HUES64 (cell line): ENCODE results near the gene GPATCH1.
"Not testable (repeated sequence)": the region's sequence is repeated elsewhere in the genome, so short reads cannot be mapped to it uniquely, and the experiment has no call there.

Experiments used
- H3K27ac ChIP-seq: 2 replicates; pipeline ENCODE4 v1.7.0; 2013; ENCODE audit warnings: low read depth, low read length, inconsistent platforms
- H3K27me3 ChIP-seq: 2 replicates; pipeline ENCODE4 v1.6.1; 2013; ENCODE audit warnings: mild to moderate bottlenecking, low read length; ENCODE audit not compliant: insufficient read depth
- H3K36me3 ChIP-seq: 2 replicates; pipeline ENCODE4 v1.6.1; 2013; ENCODE audit warnings: mild to moderate bottlenecking, low read length; ENCODE audit not compliant: insufficient read depth
- H3K4me1 ChIP-seq: 2 replicates; pipeline ENCODE4 v1.6.1; 2013; ENCODE audit warnings: mild to moderate bottlenecking, low read length, moderate library complexity; ENCODE audit not compliant: insufficient read depth
- H3K4me3 ChIP-seq: 2 replicates; pipeline ENCODE4 v1.5.1; 2013; ENCODE audit warnings: mild to moderate bottlenecking, low read length, moderate library complexity
- H3K9ac ChIP-seq: 2 replicates; pipeline ENCODE4 v1.6.1; 2013; ENCODE audit warnings: mild to moderate bottlenecking, low read depth, low read length
- H3K9me3 ChIP-seq: 2 replicates; pipeline ENCODE4 v1.6.1; 2013; ENCODE audit warnings: low read depth, low read length; ENCODE audit not compliant: insufficient read depth
- WGBS: fragments of 150-250, 120-280 bp; methylation state at CpG from one replicate; pipeline ENCODE4 v1.1.7; 2013; ENCODE audit warnings: missing lambda C conversion rate; 5-methylcytosine and 5-hydroxymethylcytosine counted together

Gene GPATCH1

GRCh38 chr19:33163481-33163880 is 82.5 kb downstream of the GPATCH1 start:
- no peak overlapping the region for H3K9ac ChIP-seq
- H3K9me3 ChIP-seq = peaks cover 3% of the 10 kb centered on the region; the same call in 1 of the 2 replicates
- H3K27me3 ChIP-seq = no peaks in the 10 kb centered on the region
- H3K4me3 ChIP-seq = no peak overlapping the region
- no peaks in the 10 kb centered on the region for H3K36me3 ChIP-seq
- no peaks in the 10 kb centered on the region for H3K4me1 ChIP-seq
- 92% methylated on average over 6 of the region's 6 CpGs for WGBS
- no peak overlapping the region for H3K27ac ChIP-seq

GRCh38 chr19:33166037-33166436 is 85.1 kb downstream of the GPATCH1 start:
- WGBS = 74% methylated on average over 6 of the region's 6 CpGs
- not testable (repeated sequence) for H3K9ac ChIP-seq, H3K4me1 ChIP-seq, H3K36me3 ChIP-seq, H3K27me3 ChIP-seq, H3K9me3 ChIP-seq, H3K4me3 ChIP-seq, H3K27ac ChIP-seq

GRCh38 chr19:33167438-33167837 is 86.5 kb downstream of the GPATCH1 start:
- Histone ChIP-seq H3K4me1 (no peaks in the 10 kb centered on the region), H3K27me3 (no peaks in the 10 kb centered on the region), H3K9ac (no peak overlapping the region), H3K27ac (no peak overlapping the region), H3K4me3 (no peak overlapping the region), H3K9me3 (peaks cover 3% of the 10 kb centered on the region; the same call in 1 of the 2 replicates), H3K36me3 (no peaks in the 10 kb centered on the region)
- 100% methylated on average over 1 of the region's 1 CpG for WGBS

- H3K4me1 ChIP-seq = no peaks in the 10 kb centered on the region; the same call in 1 of the 2 replicates
- no peak overlapping the region for H3K4me3 ChIP-seq
- no peaks in the 10 kb centered on the region for H3K36me3 ChIP-seq
- 80% methylated on average over 1 of the region's 1 CpG for WGBS
- no peak overlapping the region for H3K9ac ChIP-seq
- H3K27me3 ChIP-seq = no peaks in the 10 kb centered on the region
- H3K27ac ChIP-seq = no peak overlapping the region
- H3K9me3 ChIP-seq = peaks cover 3% of the 10 kb centered on the region; the same call in 1 of the 2 replicates
Observed at GRCh38 chr19:33168528-33168927, 87.5 kb downstream of the GPATCH1 start.

- Histone ChIP-seq H3K4me3 (no peak overlapping the region), H3K36me3 (no peaks in the 10 kb centered on the region), H3K27me3 (no peaks in the 10 kb centered on the region), H3K9ac (no peak overlapping the region), H3K4me1 (no peaks in the 10 kb centered on the region; the same call in 1 of the 2 replicates), H3K27ac (no peak overlapping the region), H3K9me3 (peaks cover 3% of the 10 kb centered on the region; the same call in 1 of the 2 replicates)
- 95% methylated on average over 1 of the region's 1 CpG for WGBS
Observed at GRCh38 chr19:33171222-33171795, 90.3 kb downstream of the GPATCH1 start.

- Histone ChIP-seq H3K27ac (no peak overlapping the region), H3K4me3 (no peak overlapping the region), H3K27me3 (no peaks in the 10 kb centered on the region), H3K36me3 (no peaks in the 10 kb centered on the region), H3K9me3 (peaks cover 3% of the 10 kb centered on the region; the same call in 1 of the 2 replicates), H3K9ac (no peak overlapping the region), H3K4me1 (no peaks in the 10 kb centered on the region; the same call in 1 of the 2 replicates)
- WGBS = 96% methylated on average over 6 of the region's 6 CpGs
Observed at GRCh38 chr19:33171916-33172359, 91.0 kb downstream of the GPATCH1 start.

- H3K9ac ChIP-seq = no peak overlapping the region
- H3K4me1 ChIP-seq = no peaks in the 10 kb centered on the region; the same call in 1 of the 2 replicates
- no peak overlapping the region for H3K4me3 ChIP-seq
- 95% methylated on average over 5 of the region's 5 CpGs for WGBS
- no peak overlapping the region for H3K27ac ChIP-seq
- peaks cover 6% of the 10 kb centered on the region; the same call in 1 of the 2 replicates for H3K27me3 ChIP-seq
- H3K9me3 ChIP-seq = no peaks in the 10 kb centered on the region
- H3K36me3 ChIP-seq = no peaks in the 10 kb centered on the region
Observed at GRCh38 chr19:33174186-33174585, 93.2 kb downstream of the GPATCH1 start.

- Histone ChIP-seq H3K36me3 (no peaks in the 10 kb centered on the region), H3K27me3 (peaks cover 6% of the 10 kb centered on the region; the same call in 1 of the 2 replicates), H3K9me3 (no peaks in the 10 kb centered on the region), H3K27ac (no peak overlapping the region), H3K4me3 (0 out of 2 replicates have a peak overlapping the region, but pooled peaks have one; percentile 84), H3K4me1 (no peaks in the 10 kb centered on the region; the same call in 1 of the 2 replicates), H3K9ac (no peak overlapping the region)
- WGBS = 96% methylated on average over 10 of the region's 10 CpGs
Observed at GRCh38 chr19:33175156-33175782, 94.3 kb downstream of the GPATCH1 start.

- no peaks in the 10 kb centered on the region; the same call in 1 of the 2 replicates for H3K4me1 ChIP-seq
- no peaks in the 10 kb centered on the region for H3K36me3 ChIP-seq
- H3K9me3 ChIP-seq = no peaks in the 10 kb centered on the region
- peak overlapping the region; percentile 84 for H3K4me3 ChIP-seq
- H3K27me3 ChIP-seq = peaks cover 6% of the 10 kb centered on the region; the same call in 1 of the 2 replicates
- WGBS = 26% methylated on average over 25 of the region's 25 CpGs
- peak overlapping the region; percentile 82 for H3K9ac ChIP-seq
- peak overlapping the region; percentile 70 for H3K27ac ChIP-seq
Observed at GRCh38 chr19:33175886-33176669, 95.1 kb downstream of the GPATCH1 start.

GRCh38 chr19:33176670-33177416 is 95.9 kb downstream of the GPATCH1 start:
- Histone ChIP-seq H3K9ac (peak overlapping the region; percentile 82), H3K27me3 (peaks cover 6% of the 10 kb centered on the region; the same call in 1 of the 2 replicates), H3K4me1 (no peaks in the 10 kb centered on the region; the same call in 1 of the 2 replicates), H3K4me3 (peak overlapping the region; percentile 84), H3K27ac (peak overlapping the region; percentile 70), H3K9me3 (no peaks in the 10 kb centered on the region), H3K36me3 (no peaks in the 10 kb centered on the region)
- WGBS = under 1% methylated on average over 65 of the region's 65 CpGs
